HepG2 (cell line): ENCODE results near the gene HES6. TPM values are rescaled to one million over a fixed set of nuclear protein-coding genes. Genes with fewer than 3 reads are reported as not detected.

Source experiments
- ARNT2 ChIP-seq: sonication (generic); formaldehyde crosslinking; IDR thresholded peaks from 2 replicates; pipeline ENCODE4 v1.8.0; 2022; ENCODE audit warnings: mild to moderate bottlenecking, low read depth, missing genetic modification reagents, moderate library complexity
- KLF12 ChIP-seq: sonication (generic); formaldehyde crosslinking; IDR thresholded peaks from 2 replicates; pipeline ENCODE4 v1.4.0; 2020; ENCODE audit warnings: missing genetic modification reagents, borderline replicate concordance
- KLF16 ChIP-seq, 2 experiments: sonication (generic) in 1 of 2; formaldehyde crosslinking in 1 of 2; IDR thresholded peaks; 2 replicates each; pipeline versions ENCODE4 v1.6.1 to v1.8.0; 2016 to 2023; ENCODE audit warnings: missing genetic modification reagents in 2 of 2, missing compliant biosample characterization in 1 of 2
- NONO ChIP-seq, 2 experiments: fragments of 450-650 bp in 1 of 2; sonication (generic) in 1 of 2; formaldehyde crosslinking in 1 of 2; IDR thresholded peaks in 1 of 2; conservative IDR thresholded peaks in 1 of 2; 2 replicates each; pipeline versions ENCODE4 v1.6.1 to v1.8.0; 2017 to 2022; ENCODE audit warnings: mild to moderate bottlenecking in 1 of 2, missing genetic modification reagents in 1 of 2, moderate library complexity in 1 of 2
- PHF8 ChIP-seq: sonication (generic); formaldehyde crosslinking; IDR thresholded peaks from 2 replicates; pipeline ENCODE4 v1.5.0; 2020; ENCODE audit warnings: missing genetic modification reagents
- RBM39 ChIP-seq: fragments of 200-400 bp; formaldehyde crosslinking; IDR thresholded peaks from one replicate; pipeline ENCODE4 v1.6.1; 2018; ENCODE audit warnings: antibody characterized with exemption, mild to moderate bottlenecking, low read depth, low read length; ENCODE audit not compliant: poor library complexity, severe bottlenecking
- REXO4 ChIP-seq: sonication (generic); formaldehyde crosslinking; IDR thresholded peaks from 2 replicates; pipeline ENCODE4 v1.8.0; 2022; ENCODE audit warnings: missing genetic modification reagents, mild to moderate bottlenecking, borderline replicate concordance
- SCMH1 ChIP-seq: sonication (generic); formaldehyde crosslinking; IDR thresholded peaks from 2 replicates; pipeline ENCODE4 v1.9.0; 2021; ENCODE audit warnings: missing genetic modification reagents, mild to moderate bottlenecking, borderline replicate concordance
- SMAD9 ChIP-seq: sonication (generic); formaldehyde crosslinking; IDR thresholded peaks from 2 replicates; pipeline ENCODE4 v1.5.1; 2020; ENCODE audit warnings: mild to moderate bottlenecking, missing genetic modification reagents
- TFE3 ChIP-seq: IDR thresholded peaks from 2 replicates; pipeline ENCODE4 v1.6.1; 2016
- YEATS2 ChIP-seq: sonication (generic); formaldehyde crosslinking; IDR thresholded peaks from 2 replicates; pipeline ENCODE4 v1.4.0; 2020; ENCODE audit warnings: missing genetic modification reagents, borderline replicate concordance
- ZNF326 ChIP-seq: sonication (generic); formaldehyde crosslinking; IDR thresholded peaks from 2 replicates; pipeline ENCODE4 v1.4.0; 2020; ENCODE audit warnings: missing genetic modification reagents, borderline replicate concordance
- ZNF335 ChIP-seq: sonication (generic); formaldehyde crosslinking; IDR thresholded peaks from 2 replicates; pipeline ENCODE4 v1.4.0; 2020; ENCODE audit warnings: missing genetic modification reagents
- ZNF354B ChIP-seq: sonication (generic); formaldehyde crosslinking; IDR thresholded peaks from 2 replicates; pipeline ENCODE4 v1.8.0; 2022; ENCODE audit warnings: mild to moderate bottlenecking, missing genetic modification reagents
- ZNF431 ChIP-seq: sonication (generic); formaldehyde crosslinking; IDR thresholded peaks from 2 replicates; pipeline ENCODE4 v1.9.0; 2022; ENCODE audit warnings: missing genetic modification reagents, low read depth, mild to moderate bottlenecking, borderline replicate concordance
- ZNF552 ChIP-seq: sonication (generic); formaldehyde crosslinking; IDR thresholded peaks from 2 replicates; pipeline ENCODE4 v1.9.0; 2022; ENCODE audit warnings: missing genetic modification reagents, mild to moderate bottlenecking, borderline replicate concordance
- polyA plus RNA-seq, 8 experiments: library from polyadenylated mRNA; depleted of rRNA in 3 of 8; stranded (reverse) in 7 of 8; unstranded in 1 of 8; fragments of >200 nt; fragmentation: Illumina TruSeq in 4 of 8; extraction: Trizol in 4 of 8; gene quantifications; 2 replicates each; pipeline versions ENCODE4 v1.2.1 to v1.2.3, GENCODE V29; 2011 to 2016; ENCODE audit warnings: low read depth in 4 of 8, missing spikeins in 1 of 8, mixed read lengths in 1 of 8; ENCODE audit not compliant: insufficient read depth in 1 of 8
- total RNA-seq, 5 experiments: library from RNA; depleted of rRNA; stranded (reverse); fragments of >200 nt; fragmentation: Illumina TruSeq; extraction: Trizol; gene quantifications; 2 replicates each; pipeline ENCODE4 v1.2.3, GENCODE V29; 2016; ENCODE audit warnings: low read depth in 1 of 5
- TF ChIP-seq, protein P1 (sequence below): sonication (generic); formaldehyde crosslinking; IDR thresholded peaks from 2 replicates; pipeline ENCODE4 v1.4.0; 2020; ENCODE audit warnings: missing genetic modification reagents, borderline replicate concordance

Gene HES6
- total and polyA plus RNA-seq, 2 of the 13 experiments (the other 11 are each of a cell fraction or from before 2014, with no cell fraction given): 19.5 to 82.8 TPM

- TF ChIP-seq RBM39: peak; percentile 68
- TF ChIP-seq ZNF431 (CRISPR knock-in tag): no peak; the same call in 1 of the 2 replicates
- TF ChIP-seq, protein P1, sequence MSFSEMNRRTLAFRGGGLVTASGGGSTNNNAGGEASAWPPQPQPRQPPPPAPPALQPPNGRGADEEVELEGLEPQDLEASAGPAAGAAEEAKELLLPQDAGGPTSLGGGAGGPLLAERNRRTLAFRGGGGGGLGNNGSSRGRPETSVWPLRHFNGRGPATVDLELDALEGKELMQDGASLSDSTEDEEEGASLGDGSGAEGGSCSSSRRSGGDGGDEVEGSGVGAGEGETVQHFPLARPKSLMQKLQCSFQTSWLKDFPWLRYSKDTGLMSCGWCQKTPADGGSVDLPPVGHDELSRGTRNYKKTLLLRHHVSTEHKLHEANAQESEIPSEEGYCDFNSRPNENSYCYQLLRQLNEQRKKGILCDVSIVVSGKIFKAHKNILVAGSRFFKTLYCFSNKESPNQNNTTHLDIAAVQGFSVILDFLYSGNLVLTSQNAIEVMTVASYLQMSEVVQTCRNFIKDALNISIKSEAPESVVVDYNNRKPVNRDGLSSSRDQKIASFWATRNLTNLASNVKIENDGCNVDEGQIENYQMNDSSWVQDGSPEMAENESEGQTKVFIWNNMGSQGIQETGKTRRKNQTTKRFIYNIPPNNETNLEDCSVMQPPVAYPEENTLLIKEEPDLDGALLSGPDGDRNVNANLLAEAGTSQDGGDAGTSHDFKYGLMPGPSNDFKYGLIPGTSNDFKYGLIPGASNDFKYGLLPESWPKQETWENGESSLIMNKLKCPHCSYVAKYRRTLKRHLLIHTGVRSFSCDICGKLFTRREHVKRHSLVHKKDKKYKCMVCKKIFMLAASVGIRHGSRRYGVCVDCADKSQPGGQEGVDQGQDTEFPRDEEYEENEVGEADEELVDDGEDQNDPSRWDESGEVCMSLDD: peak; percentile 22; the same call in 1 of the 2 replicates
- TF ChIP-seq ZNF335 (CRISPR knock-in tag): no peak
- TF ChIP-seq YEATS2 (CRISPR knock-in tag): peak; percentile 71
- no peak for TF ChIP-seq REXO4 (CRISPR knock-in tag)
- TF ChIP-seq PHF8 (CRISPR knock-in tag): peak; percentile 86
- TF ChIP-seq NONO (IDR thresholded peaks at IDR 0.05): no peak
- TF ChIP-seq NONO (CRISPR knock-in tag; conservative IDR thresholded peaks at IDR 0.05): 0 out of 2 replicates have a peak, but pooled peaks have one; percentile 33
- no peak for TF ChIP-seq ZNF354B (CRISPR knock-in tag)
- no peak for TF ChIP-seq ZNF326 (CRISPR knock-in tag)
- peak; percentile 90 for TF ChIP-seq ARNT2
- 0 out of 2 replicates have a peak, but pooled peaks have one; percentile 27 for TF ChIP-seq ZNF552 (CRISPR knock-in tag)
- TF ChIP-seq KLF16 (CRISPR knock-in tag; IDR thresholded peaks at IDR 0.05): peak in 1 of 2 experiments; percentile 78; a peak in 2 of 4 replicates
- no peak for TF ChIP-seq SCMH1
- 0 out of 2 replicates have a peak, but pooled peaks have one; percentile 53 for TF ChIP-seq KLF12 (CRISPR knock-in tag)
- 0 out of 2 replicates have a peak, but pooled peaks have one; percentile 33 for TF ChIP-seq TFE3
- no peak for TF ChIP-seq SMAD9 (CRISPR knock-in tag)
Observed at GRCh38 chr2:238203094-238203972, 36.5 kb downstream of the HES6 start, which contains the start of gene ILKAP (continued).
